ENCODE data around the gene ADGRV1.

DNA sequence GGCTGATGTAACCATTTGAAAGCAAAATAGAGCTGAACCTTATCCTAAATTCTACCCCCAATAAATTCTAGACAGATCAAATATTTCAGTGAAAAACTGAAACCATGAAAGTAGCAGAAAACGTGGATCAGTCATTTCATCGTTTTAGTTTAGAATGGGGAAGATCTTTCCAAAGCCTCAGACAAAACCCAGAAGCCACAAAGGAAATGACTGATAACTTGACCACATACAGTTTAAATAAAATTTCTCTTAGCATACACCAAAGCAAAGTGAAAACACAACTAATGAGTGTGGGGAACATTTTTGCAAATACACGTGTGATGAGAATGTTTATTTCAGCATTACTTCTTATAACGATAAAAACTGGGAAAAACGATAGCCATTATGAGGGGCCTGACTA lies 284.8 kb downstream of the ADGRV1 start:
- TF ChIP-seq POLR2A (IDR thresholded peaks at IDR 0.05) = no peak
- TF ChIP-seq, protein P1, sequence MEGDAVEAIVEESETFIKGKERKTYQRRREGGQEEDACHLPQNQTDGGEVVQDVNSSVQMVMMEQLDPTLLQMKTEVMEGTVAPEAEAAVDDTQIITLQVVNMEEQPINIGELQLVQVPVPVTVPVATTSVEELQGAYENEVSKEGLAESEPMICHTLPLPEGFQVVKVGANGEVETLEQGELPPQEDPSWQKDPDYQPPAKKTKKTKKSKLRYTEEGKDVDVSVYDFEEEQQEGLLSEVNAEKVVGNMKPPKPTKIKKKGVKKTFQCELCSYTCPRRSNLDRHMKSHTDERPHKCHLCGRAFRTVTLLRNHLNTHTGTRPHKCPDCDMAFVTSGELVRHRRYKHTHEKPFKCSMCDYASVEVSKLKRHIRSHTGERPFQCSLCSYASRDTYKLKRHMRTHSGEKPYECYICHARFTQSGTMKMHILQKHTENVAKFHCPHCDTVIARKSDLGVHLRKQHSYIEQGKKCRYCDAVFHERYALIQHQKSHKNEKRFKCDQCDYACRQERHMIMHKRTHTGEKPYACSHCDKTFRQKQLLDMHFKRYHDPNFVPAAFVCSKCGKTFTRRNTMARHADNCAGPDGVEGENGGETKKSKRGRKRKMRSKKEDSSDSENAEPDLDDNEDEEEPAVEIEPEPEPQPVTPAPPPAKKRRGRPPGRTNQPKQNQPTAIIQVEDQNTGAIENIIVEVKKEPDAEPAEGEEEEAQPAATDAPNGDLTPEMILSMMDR (IDR thresholded peaks at IDR 0.05) = no peak
